GM18909 (cell line): ENCODE results near the gene SSR4.

Source experiments
- ATAC-seq: cut with Tn5 transposase; IDR thresholded peaks from one replicate; pipeline ENCODE4 v1.9.1; 2021; ENCODE audit warnings: mild to moderate bottlenecking; ENCODE audit not compliant: unreplicated experiment, poor library complexity

Gene SSR4

DNA sequence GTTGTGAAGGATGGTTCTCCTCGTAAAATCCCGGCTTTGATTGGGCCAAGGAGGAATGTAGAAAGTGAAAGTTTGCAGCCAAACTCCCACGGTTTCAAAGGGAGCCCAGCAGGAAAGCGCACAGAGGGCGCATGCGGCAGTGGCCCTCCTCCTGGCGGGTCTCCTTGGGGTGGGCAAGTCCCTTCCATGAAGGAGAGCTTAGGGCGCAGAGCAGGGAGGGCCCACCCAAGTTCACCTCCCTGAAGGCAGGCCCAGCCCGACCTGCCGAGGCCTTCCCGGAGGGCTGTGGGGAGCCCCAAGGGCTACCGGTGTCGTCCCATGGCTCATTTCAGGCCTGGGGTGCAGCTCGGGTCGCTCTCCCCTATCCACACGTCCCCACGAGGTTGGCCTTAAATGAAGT, 33.8 kb downstream of the SSR4 start:
- ATAC-seq: no peak

DNA sequence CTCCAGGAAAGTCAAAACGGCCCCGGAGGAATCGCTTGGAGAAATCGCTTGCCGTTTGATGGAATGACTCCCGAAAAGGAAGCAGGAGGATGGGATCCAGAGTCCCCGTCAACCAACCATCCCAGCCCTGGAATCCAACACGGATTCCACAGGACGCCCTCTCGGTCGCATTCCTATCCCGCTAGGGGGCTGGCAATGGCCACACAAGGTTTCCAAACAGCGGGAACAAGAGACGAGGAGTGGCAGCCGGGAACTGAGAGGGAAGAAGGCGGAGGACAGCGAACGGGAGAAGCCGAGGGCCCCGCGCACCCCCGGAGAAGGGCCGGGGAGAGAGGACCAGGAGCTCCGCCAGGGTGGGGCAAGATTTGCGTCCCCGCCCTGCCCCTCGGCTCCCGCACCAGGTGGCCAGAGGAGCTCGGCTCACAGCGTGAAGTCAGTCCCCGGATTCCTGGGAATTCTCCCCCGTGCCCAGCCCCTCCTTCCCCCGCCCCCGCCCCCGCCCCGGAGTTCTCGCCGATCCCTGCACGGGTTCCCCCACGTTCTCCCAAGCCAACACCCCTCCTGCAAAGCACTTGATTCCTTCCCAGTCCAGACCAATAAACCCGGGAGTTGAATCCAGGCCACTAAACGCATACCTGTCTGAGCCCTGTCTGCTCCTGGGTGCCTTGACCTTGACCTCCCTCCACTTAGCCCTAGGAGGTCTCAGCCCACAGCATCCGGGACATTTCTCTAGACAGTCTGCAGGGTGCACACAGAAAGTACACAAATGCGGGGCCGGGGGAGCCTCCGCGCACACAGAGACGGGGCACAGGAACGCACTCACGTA, 34.5 kb downstream of the SSR4 start:
- ATAC-seq: no peak

DNA sequence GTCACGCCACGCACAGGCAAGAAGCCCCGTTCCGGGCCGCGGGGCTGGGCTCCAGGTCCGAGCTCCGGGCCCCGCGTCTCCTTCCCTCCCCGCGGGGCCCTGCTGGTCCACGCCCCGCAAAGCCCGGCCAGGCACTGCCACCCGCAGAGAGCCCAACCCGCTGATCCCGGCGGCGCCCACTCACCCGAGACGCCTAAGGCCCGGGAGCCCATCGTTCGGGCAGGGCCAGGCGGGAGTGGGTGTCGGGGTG, 35.0 kb downstream of the SSR4 start:
- ATAC-seq: no peak

GRCh38 chrX:153829799-153830639, 35.6 kb downstream of the SSR4 start, which contains the start of gene PDZD4:
PDZD4 (minus strand) TSS chrX:153830544; CDS start chrX:153830298, 246 bp downstream.
- no peak for ATAC-seq

GRCh38 chrX:153830640-153831428, 36.4 kb downstream of the SSR4 start:
- no peak for ATAC-seq

- ATAC-seq: no peak
These were observed 37.1 kb downstream of the SSR4 start for GRCh38 chrX:153831429-153832150.

DNA sequence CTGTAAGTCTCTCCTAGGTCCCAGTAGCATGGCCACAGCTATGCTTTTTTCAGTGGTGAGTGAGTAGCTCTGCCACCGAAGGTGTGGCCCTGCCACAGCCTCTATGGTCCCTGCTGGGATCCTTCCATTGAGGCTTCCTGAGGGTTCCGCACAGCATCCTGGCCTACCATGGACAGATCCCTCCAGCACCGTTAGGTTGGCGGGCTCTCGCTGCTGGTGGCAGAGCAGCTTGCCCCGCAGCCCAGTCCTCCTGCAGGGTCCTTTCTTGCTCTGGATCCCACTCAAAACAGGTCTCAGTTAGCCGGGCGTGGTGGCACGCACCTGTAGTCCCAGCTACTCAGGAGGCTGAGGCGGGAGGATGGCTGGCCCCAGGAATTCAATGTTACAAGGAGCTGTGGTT, 38.3 kb downstream of the SSR4 start:
- no peak for ATAC-seq

GRCh38 chrX:153836921-153837320, 42.5 kb downstream of the SSR4 start:
- no peak for ATAC-seq

- ATAC-seq: no peak
These were observed 50.1 kb downstream of the SSR4 start for GRCh38 chrX:153844509-153845082.

- ATAC-seq: no peak
These were observed 50.7 kb downstream of the SSR4 start for GRCh38 chrX:153845195-153845594.

DNA sequence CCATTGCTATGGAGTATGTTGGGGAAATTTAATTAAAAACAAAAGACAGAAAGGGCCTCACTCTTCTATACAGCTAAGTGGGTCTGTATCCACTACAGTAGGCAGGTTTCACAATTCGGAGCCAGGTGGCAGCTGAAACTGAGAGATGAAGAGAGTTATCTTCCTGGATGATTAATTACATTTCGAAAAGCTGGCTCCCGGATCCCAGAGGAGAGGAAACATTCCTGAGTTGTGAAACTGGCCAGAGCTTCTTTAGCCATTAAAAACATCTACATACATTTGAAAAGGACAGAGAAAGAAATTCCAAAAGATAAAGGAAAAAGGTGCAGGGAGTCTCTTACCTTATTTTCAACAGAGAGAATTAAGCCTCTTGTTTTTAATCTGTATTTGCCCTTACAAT, 51.4 kb downstream of the SSR4 start:
- no peak for ATAC-seq
